Measurements from ENCODE around the gene PRUNE2. TPM values are rescaled to one million over a fixed set of nuclear protein-coding genes. Genes with fewer than 3 reads are reported as not detected.

PRUNE2 gene
- total and polyA plus RNA-seq, 2 experiments from 2014 or later: 0.46 to 4.1 TPM

DNA sequence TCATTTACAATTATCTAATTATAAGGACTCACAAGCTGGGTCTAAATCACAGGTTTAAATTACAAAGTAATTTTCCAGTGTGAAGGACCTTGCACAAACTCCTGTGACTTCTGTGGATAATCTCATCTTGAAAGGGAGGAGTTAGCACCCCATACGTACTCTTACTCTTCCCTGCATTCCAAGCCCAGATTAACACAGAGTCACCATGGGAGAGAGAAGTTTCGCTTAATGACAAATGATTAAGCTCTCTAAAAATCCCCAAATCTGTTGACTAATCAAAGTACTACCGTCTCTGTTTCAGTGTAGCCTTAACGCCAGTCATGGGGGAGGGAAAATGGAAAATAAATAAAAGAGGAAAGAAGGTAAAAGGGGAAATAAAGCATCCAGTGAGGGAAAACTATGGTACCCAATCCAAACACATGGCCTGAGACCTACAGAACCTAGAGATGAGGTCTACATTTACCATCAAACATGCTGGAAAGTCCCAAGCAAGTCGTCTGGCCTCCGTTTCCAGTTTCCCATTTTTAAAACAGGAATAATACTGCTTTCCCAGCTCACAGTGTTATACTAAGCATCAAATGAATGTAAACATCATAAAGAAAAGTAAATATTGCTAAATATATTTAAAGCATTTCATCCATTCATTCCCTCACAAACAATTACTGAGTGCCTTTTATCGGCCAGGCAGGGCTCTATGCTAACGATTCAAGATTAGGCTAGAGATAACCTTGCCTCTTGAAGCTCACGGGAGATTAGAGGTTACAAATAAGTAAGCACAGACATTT lies 78.4 kb downstream of the PRUNE2 start:
- peak overlapping the region; percentile 27 for H3K27ac ChIP-seq
- H3K4me2 ChIP-seq: no peak overlapping the region
- DNase-seq (ENCODE audit: low spot score): no peak
- H3K79me2 ChIP-seq: no peaks in the 10 kb centered on the region
- no peaks in the 10 kb centered on the region for H4K20me1 ChIP-seq (ENCODE audit: insufficient read depth, poor library complexity, severe bottlenecking)
- no peak overlapping the region for H3K4me3 ChIP-seq
- peaks cover under 1% of the 10 kb centered on the region for H3K9me3 ChIP-seq (ENCODE audit: low read depth)
- H3K4me1 ChIP-seq (ENCODE audit: insufficient read depth): no peaks in the 10 kb centered on the region
- no peak overlapping the region for H2AFZ ChIP-seq
- H3K9me2 ChIP-seq (replicated peaks; ENCODE audit: insufficient read depth): no peaks in the 10 kb centered on the region
- H3K36me3 ChIP-seq (replicated peaks; ENCODE audit: insufficient read depth, low read depth): no peaks in the 10 kb centered on the region
- H3K27me3 ChIP-seq: no peaks in the 10 kb centered on the region
- WGBS (ENCODE audit: low lambda C conversion rate, missing lambda C conversion rate): 42% methylated on average over 9 of the region's 9 CpGs
- TF ChIP-seq EZH2 (IDR thresholded peaks at IDR 0.05; ENCODE audit: borderline replicate concordance): no peak
- no peak for TF ChIP-seq EZH2phosphoT487 (IDR thresholded peaks at IDR 0.05; ENCODE audit: low read depth, severe bottlenecking, unreplicated experiment)
- TF ChIP-seq, protein P1, sequence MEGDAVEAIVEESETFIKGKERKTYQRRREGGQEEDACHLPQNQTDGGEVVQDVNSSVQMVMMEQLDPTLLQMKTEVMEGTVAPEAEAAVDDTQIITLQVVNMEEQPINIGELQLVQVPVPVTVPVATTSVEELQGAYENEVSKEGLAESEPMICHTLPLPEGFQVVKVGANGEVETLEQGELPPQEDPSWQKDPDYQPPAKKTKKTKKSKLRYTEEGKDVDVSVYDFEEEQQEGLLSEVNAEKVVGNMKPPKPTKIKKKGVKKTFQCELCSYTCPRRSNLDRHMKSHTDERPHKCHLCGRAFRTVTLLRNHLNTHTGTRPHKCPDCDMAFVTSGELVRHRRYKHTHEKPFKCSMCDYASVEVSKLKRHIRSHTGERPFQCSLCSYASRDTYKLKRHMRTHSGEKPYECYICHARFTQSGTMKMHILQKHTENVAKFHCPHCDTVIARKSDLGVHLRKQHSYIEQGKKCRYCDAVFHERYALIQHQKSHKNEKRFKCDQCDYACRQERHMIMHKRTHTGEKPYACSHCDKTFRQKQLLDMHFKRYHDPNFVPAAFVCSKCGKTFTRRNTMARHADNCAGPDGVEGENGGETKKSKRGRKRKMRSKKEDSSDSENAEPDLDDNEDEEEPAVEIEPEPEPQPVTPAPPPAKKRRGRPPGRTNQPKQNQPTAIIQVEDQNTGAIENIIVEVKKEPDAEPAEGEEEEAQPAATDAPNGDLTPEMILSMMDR (IDR thresholded peaks at IDR 0.05; ENCODE audit: poor library complexity): no peak

GRCh38 chr9:76820431-76820830 lies 85.5 kb downstream of the PRUNE2 start:
- DNase-seq (ENCODE audit: low spot score): no peak
- no peaks in the 10 kb centered on the region for H3K79me2 ChIP-seq
- H4K20me1 ChIP-seq (ENCODE audit: insufficient read depth, poor library complexity, severe bottlenecking): no peaks in the 10 kb centered on the region
- H2AFZ ChIP-seq: no peak overlapping the region
- peaks cover 6% of the 10 kb centered on the region for H3K4me1 ChIP-seq (ENCODE audit: insufficient read depth)
- no peaks in the 10 kb centered on the region for H3K27me3 ChIP-seq
- no peak overlapping the region for H3K4me2 ChIP-seq
- no peaks in the 10 kb centered on the region for H3K36me3 ChIP-seq (replicated peaks; ENCODE audit: insufficient read depth, low read depth)
- no peaks in the 10 kb centered on the region for H3K9me2 ChIP-seq (replicated peaks; ENCODE audit: insufficient read depth)
- 84% methylated on average over 6 of the region's 6 CpGs for WGBS (ENCODE audit: low lambda C conversion rate, missing lambda C conversion rate)
- H3K27ac ChIP-seq: no peak overlapping the region
- H3K4me3 ChIP-seq: no peak overlapping the region
- TF ChIP-seq EZH2 (IDR thresholded peaks at IDR 0.05; ENCODE audit: borderline replicate concordance) (no peak), EZH2phosphoT487 (IDR thresholded peaks at IDR 0.05; ENCODE audit: low read depth, severe bottlenecking, unreplicated experiment) (no peak)
- TF ChIP-seq, protein P1 (IDR thresholded peaks at IDR 0.05; ENCODE audit: poor library complexity): no peak
- H3K9me3 ChIP-seq (ENCODE audit: low read depth): no peaks in the 10 kb centered on the region

- peak; percentile 91 for DNase-seq (ENCODE audit: low spot score)
- Histone ChIP-seq H2AFZ (no peak overlapping the region), H3K27ac (peak overlapping the region; percentile 85), H3K27me3 (no peaks in the 10 kb centered on the region), H3K79me2 (no peaks in the 10 kb centered on the region), H3K4me2 (no peak overlapping the region), H4K20me1 (ENCODE audit: insufficient read depth, poor library complexity, severe bottlenecking) (no peaks in the 10 kb centered on the region), H3K36me3 (replicated peaks; ENCODE audit: insufficient read depth, low read depth) (no peaks in the 10 kb centered on the region), H3K4me1 (ENCODE audit: insufficient read depth) (peaks cover 6% of the 10 kb centered on the region), H3K4me3 (no peak overlapping the region), H3K9me3 (ENCODE audit: low read depth) (no peaks in the 10 kb centered on the region), H3K9me2 (replicated peaks; ENCODE audit: insufficient read depth) (no peaks in the 10 kb centered on the region)
- 40% methylated on average over 4 of the region's 4 CpGs for WGBS (ENCODE audit: low lambda C conversion rate, missing lambda C conversion rate)
- TF ChIP-seq EZH2 (IDR thresholded peaks at IDR 0.05; ENCODE audit: borderline replicate concordance) (no peak), EZH2phosphoT487 (IDR thresholded peaks at IDR 0.05; ENCODE audit: low read depth, severe bottlenecking, unreplicated experiment) (no peak)
- TF ChIP-seq, protein P1 (IDR thresholded peaks at IDR 0.05; ENCODE audit: poor library complexity): no peak
Measured at GRCh38 chr9:76818271-76818670, 87.6 kb downstream of the PRUNE2 start.

All from hepatocyte (in vitro differentiated cells).